Naive thymus-derived CD4-positive, alpha-beta T cell (primary cell): Measurements from ENCODE around the gene ETNK2. TPM values are rescaled to one million over a fixed set of nuclear protein-coding genes. Genes with fewer than 3 reads are reported as not detected.
"Not testable (repeated sequence)": the region's sequence is repeated elsewhere in the genome, so short reads cannot be mapped to it uniquely, and the experiment has no call there.

Experiments
- ATAC-seq: fragments of 150-1000 bp; cut with Tn5 transposase; 2 replicates; pipeline ENCODE4 v1.10.0; 2021; ENCODE audit warnings: mild to moderate bottlenecking, moderate library complexity
- CTCF ChIA-PET: fragments of 350-600 bp; sonication (Branson Sonifier 250); formaldehyde crosslinking; loops from one replicate; lab custom pipeline; 2021; ENCODE audit warnings: antibody characterized with exemption; lab: Charles Lee
- POLR2A ChIA-PET: fragments of 350-600 bp; sonication (Branson Sonifier 250); formaldehyde crosslinking; loops from one replicate; lab custom pipeline; 2021; ENCODE audit warnings: antibody characterized with exemption, inconsistent platforms; lab: Charles Lee
- DNase-seq, 9 donors: peaks; one replicate each; pipeline versions ENCODE4 v3.0.0 to v3.0.0-alpha.2; 2020 to 2022; ENCODE audit warnings: mixed read lengths in 1 of 9
- H3K27ac ChIP-seq: one replicate; pipeline ENCODE4 v1.7.0; 2013; ENCODE audit warnings: mild to moderate bottlenecking, low read depth, low read length, moderate library complexity
- H3K27me3 ChIP-seq, 2 donors: one replicate each; pipeline ENCODE4 v1.7.0; 2013; ENCODE audit warnings: low read length in 2 of 2, mild to moderate bottlenecking in 2 of 2, moderate library complexity in 2 of 2; ENCODE audit not compliant: control insufficient read depth in 2 of 2, insufficient read depth in 2 of 2
- H3K36me3 ChIP-seq, 3 experiments: 1 replicate in 2 of 3; 2 replicates in 1 of 3; pipeline ENCODE4 v1.7.0; 2013; ENCODE audit warnings: low read length in 3 of 3, mild to moderate bottlenecking in 3 of 3, moderate library complexity in 1 of 3; ENCODE audit not compliant: insufficient read depth in 3 of 3, control insufficient read depth in 2 of 3
- H3K4me1 ChIP-seq, 2 donors: one replicate each; pipeline ENCODE4 v1.7.0; 2013; ENCODE audit warnings: low read length in 2 of 2, mild to moderate bottlenecking in 2 of 2, moderate library complexity in 1 of 2; ENCODE audit not compliant: control insufficient read depth in 2 of 2, insufficient read depth in 2 of 2
- H3K4me3 ChIP-seq: 2 replicates; pipeline ENCODE4 v1.7.0; 2013; ENCODE audit warnings: mild to moderate bottlenecking, low read length
- H3K9me3 ChIP-seq, 3 experiments: 1 replicate in 2 of 3; 2 replicates in 1 of 3; pipeline ENCODE4 v1.7.0; 2013; ENCODE audit warnings: low read length in 3 of 3; ENCODE audit not compliant: control insufficient read depth in 2 of 3
- H3K27ac Mint-ChIP-seq, 9 donors: one replicate each; pipeline ENCODE4 v1.8.0; 2020 to 2022; ENCODE audit warnings: mixed read lengths in 9 of 9, mild to moderate bottlenecking in 8 of 9, moderate library complexity in 5 of 9, inconsistent platforms in 2 of 9
- H3K27me3 Mint-ChIP-seq, 5 donors: one replicate each; pipeline ENCODE4 v1.8.0; 2021 to 2022; ENCODE audit warnings: mixed read lengths in 5 of 5, mild to moderate bottlenecking in 1 of 5
- H3K36me3 Mint-ChIP-seq, 5 donors: one replicate each; pipeline ENCODE4 v1.8.0; 2020 to 2022; ENCODE audit warnings: mixed read lengths in 5 of 5, mild to moderate bottlenecking in 3 of 5, inconsistent platforms in 1 of 5
- H3K4me1 Mint-ChIP-seq, 7 donors: one replicate each; pipeline ENCODE4 v1.8.0; 2020 to 2022; ENCODE audit warnings: mixed read lengths in 7 of 7, mild to moderate bottlenecking in 3 of 7, inconsistent platforms in 1 of 7
- H3K4me3 Mint-ChIP-seq, 10 donors: one replicate each; pipeline ENCODE4 v1.8.0; 2020 to 2022; ENCODE audit warnings: mild to moderate bottlenecking in 10 of 10, mixed read lengths in 10 of 10, moderate library complexity in 6 of 10, inconsistent platforms in 2 of 10
- H3K9me3 Mint-ChIP-seq, 11 donors: one replicate each; pipeline ENCODE4 v1.8.0; 2020 to 2022; ENCODE audit warnings: mixed read lengths in 11 of 11, mild to moderate bottlenecking in 4 of 11, inconsistent platforms in 1 of 11, moderate library complexity in 1 of 11
- intact Hi-C, 2 donors: fragments of 100-400 bp; cut with micrococcal nuclease; formaldehyde crosslinking; loops; one replicate each; pipeline ENCODE4 v1.15.1; 2023
- polyA plus RNA-seq, 2 donors: library from polyadenylated mRNA; unstranded; fragments of 300-500 nt; fragmentation: Illumina TruSeq; gene quantifications; one replicate each; pipeline ENCODE4 v1.2.3, GENCODE V29; 2021
- total RNA-seq, 6 experiments: library from RNA in 5 of 6; stranded (reverse) in 5 of 6; gene quantifications; 1 replicate in 5 of 6; 2 replicates in 1 of 6; pipeline ENCODE4 v1.2.3 and lab custom pipeline; 2021 to 2026

ETNK2 gene
- total and polyA plus RNA-seq, 7 experiments from 2014 or later = 0.17 to 16.9 (median 4.4) TPM

- ChIA-PET POLR2A (no interaction called here), CTCF (no interaction called here)
- H3K27me3 Mint-ChIP-seq = peaks cover 0 to 18% (median 4%) of the 10 kb centered on the region in 5 donors
- no peak overlapping the region for H3K27ac ChIP-seq
- H3K27ac Mint-ChIP-seq = peak overlapping the region in 4 of 9 donors; percentile 30 to 78 (median 56)
- peak overlapping the region in 3 of 10 donors; percentile 4 to 17 (median 9) for H3K4me3 Mint-ChIP-seq
- H3K9me3 ChIP-seq = no peaks in the 10 kb centered on the region
- H3K9me3 Mint-ChIP-seq = peaks cover 0 to 3% (median 0%) of the 10 kb centered on the region in 11 donors
- H3K36me3 ChIP-seq = no peaks in the 10 kb centered on the region
- intact Hi-C loops = no loop called here
- H3K4me1 ChIP-seq = peaks cover 0 to 51% of the 10 kb centered on the region in 2 donors
- no peaks in the 10 kb centered on the region for H3K27me3 ChIP-seq
- H3K4me1 Mint-ChIP-seq = peaks cover 7 to 27% (median 17%) of the 10 kb centered on the region in 7 donors
- DNase-seq (no peak), ATAC-seq (peak; percentile 35)
- peaks cover 0 to 2% (median 0%) of the 10 kb centered on the region in 5 donors for H3K36me3 Mint-ChIP-seq
- H3K4me3 ChIP-seq = no peak overlapping the region
Observed at GRCh38 chr1:204104331-204105130, 47.3 kb downstream of the ETNK2 start.

- H3K9me3 Mint-ChIP-seq = peaks cover 0 to 3% (median 0%) of the 10 kb centered on the region in 11 donors
- Histone ChIP-seq H3K27ac (no peak overlapping the region), H3K9me3 (no peaks in the 10 kb centered on the region), H3K27me3 (no peaks in the 10 kb centered on the region), H3K4me3 (no peak overlapping the region), H3K4me1 (peaks cover 0 to 51% of the 10 kb centered on the region in 2 donors), H3K36me3 (no peaks in the 10 kb centered on the region)
- intact Hi-C loops = no loop called here
- CTCF ChIA-PET = no interaction called here
- H3K4me3 Mint-ChIP-seq = no peak overlapping the region
- H3K27me3 Mint-ChIP-seq = peaks cover 0 to 18% (median 4%) of the 10 kb centered on the region in 5 donors
- peaks cover 0 to 2% (median 0%) of the 10 kb centered on the region in 5 donors for H3K36me3 Mint-ChIP-seq
- peaks cover 7 to 27% (median 17%) of the 10 kb centered on the region in 7 donors for H3K4me1 Mint-ChIP-seq
- no peak for ATAC-seq
- H3K27ac Mint-ChIP-seq = no peak overlapping the region
- POLR2A ChIA-PET = no interaction called here
- no peak for DNase-seq
Observed at GRCh38 chr1:204103431-204103741, 48.5 kb downstream of the ETNK2 start.

GRCh38 chr1:204102739-204103430 is 49.0 kb downstream of the ETNK2 start:
- peaks cover 0 to 2% (median 0%) of the 10 kb centered on the region in 5 donors for H3K36me3 Mint-ChIP-seq
- intact Hi-C loops = no loop called here
- Histone ChIP-seq H3K9me3 (no peaks in the 10 kb centered on the region), H3K4me1 (peaks cover 0 to 51% of the 10 kb centered on the region in 2 donors), H3K36me3 (no peaks in the 10 kb centered on the region), H3K27ac (no peak overlapping the region), H3K27me3 (no peaks in the 10 kb centered on the region), H3K4me3 (no peak overlapping the region)
- DNase-seq = no peak
- peak overlapping the region in 2 of 10 donors; percentile 23 to 57 for H3K4me3 Mint-ChIP-seq
- POLR2A ChIA-PET = no interaction called here
- H3K4me1 Mint-ChIP-seq = peaks cover 7 to 27% (median 17%) of the 10 kb centered on the region in 7 donors
- H3K27me3 Mint-ChIP-seq = peaks cover 0 to 18% (median 4%) of the 10 kb centered on the region in 5 donors
- ATAC-seq = no peak
- peak overlapping the region in 3 of 9 donors; percentile 14 to 45 (median 21) for H3K27ac Mint-ChIP-seq
- CTCF ChIA-PET = interaction anchor here (0.6 kb wide), 1 partner anchor 1284 kb away, joined by 5 read pairs; no protein-coding TSS in a partner anchor
- H3K9me3 Mint-ChIP-seq = peaks cover 0 to 3% (median 0%) of the 10 kb centered on the region in 11 donors

GRCh38 chr1:204102029-204102611 is 49.7 kb downstream of the ETNK2 start:
- H3K36me3 ChIP-seq = no peaks in the 10 kb centered on the region
- H3K4me3 Mint-ChIP-seq = peak overlapping the region in 3 of 10 donors; percentile 16 to 66 (median 23)
- peaks cover 0 to 51% of the 10 kb centered on the region in 2 donors for H3K4me1 ChIP-seq
- CTCF ChIA-PET = interaction anchor here (0.6 kb wide), 1 partner anchor 1285 kb away, joined by 5 read pairs; no protein-coding TSS in a partner anchor
- peaks cover 0 to 18% (median 0%) of the 10 kb centered on the region in 5 donors for H3K27me3 Mint-ChIP-seq
- ATAC-seq (peak; percentile 40), DNase-seq (no peak)
- peaks cover 0 to 3% (median 0%) of the 10 kb centered on the region in 11 donors for H3K9me3 Mint-ChIP-seq
- intact Hi-C loops = no loop called here
- no peaks in the 10 kb centered on the region for H3K9me3 ChIP-seq
- peaks cover 0 to 2% (median 0%) of the 10 kb centered on the region in 5 donors for H3K36me3 Mint-ChIP-seq
- POLR2A ChIA-PET = no interaction called here
- peak overlapping the region in 1 of 9 donors; percentile 45 for H3K27ac Mint-ChIP-seq
- H3K4me3 ChIP-seq = no peak overlapping the region
- peaks cover 7 to 27% (median 17%) of the 10 kb centered on the region in 7 donors for H3K4me1 Mint-ChIP-seq
- H3K27me3 ChIP-seq = no peaks in the 10 kb centered on the region
- no peak overlapping the region for H3K27ac ChIP-seq

GRCh38 chr1:204099754-204100153 is 52.1 kb downstream of the ETNK2 start:
- POLR2A ChIA-PET, DNase-seq: not testable (repeated sequence)

GRCh38 chr1:204098683-204099082 is 53.2 kb downstream of the ETNK2 start:
- Histone ChIP-seq H3K4me1 (peaks cover 0 to 21% of the 10 kb centered on the region in 2 donors), H3K27ac (no peak overlapping the region), H3K27me3 (no peaks in the 10 kb centered on the region), H3K9me3 (no peaks in the 10 kb centered on the region), H3K36me3 (no peaks in the 10 kb centered on the region), H3K4me3 (no peak overlapping the region)
- Mint-ChIP-seq H3K4me1 (peaks cover 0 to 15% (median 10%) of the 10 kb centered on the region in 7 donors), H3K27me3 (peaks cover 0 to 11% (median 2%) of the 10 kb centered on the region in 5 donors), H3K27ac (peak overlapping the region in 1 of 9 donors; percentile 48), H3K4me3 (no peak overlapping the region), H3K9me3 (no peaks in the 10 kb centered on the region), H3K36me3 (peaks cover 0 to 2% (median 0%) of the 10 kb centered on the region in 5 donors)
- intact Hi-C loops = no loop called here
- no peak for ATAC-seq
- DNase-seq = no peak
- POLR2A ChIA-PET = no interaction called here
- CTCF ChIA-PET = no interaction called here

More at GRCh38 chr1:204099754-204100153, 52.1 kb downstream of the ETNK2 start:
- intact Hi-C loops, H3K27ac Mint-ChIP-seq, H3K36me3 Mint-ChIP-seq, H3K27ac ChIP-seq, H3K4me3 Mint-ChIP-seq, ATAC-seq, H3K9me3 ChIP-seq, H3K9me3 Mint-ChIP-seq, H3K4me3 ChIP-seq, H3K36me3 ChIP-seq, CTCF ChIA-PET, H3K27me3 ChIP-seq: not testable (repeated sequence)
- peaks cover 4 to 22% (median 13%) of the 10 kb centered on the region in 7 donors for H3K4me1 Mint-ChIP-seq
- peaks cover 0 to 14% (median 2%) of the 10 kb centered on the region in 5 donors for H3K27me3 Mint-ChIP-seq
- peaks cover 0 to 32% of the 10 kb centered on the region in 2 donors for H3K4me1 ChIP-seq
